GM23248 (cell line): ENCODE data around the gene TMEM82. TPM values are rescaled to one million over a fixed set of nuclear protein-coding genes. Genes with fewer than 3 reads are reported as not detected.

Experiments used
- DNase-seq: peaks from one replicate; pipeline ENCODE4 v3.0.0-alpha.2; 2015
- H2AFZ ChIP-seq: fragments of 200-600 bp; sonication (generic); 2 replicates; pipeline ENCODE4 v1.6.1; 2016; ENCODE audit warnings: antibody characterized with exemption
- H3F3A ChIP-seq: fragments of 200-600 bp; sonication (generic); 2 replicates; pipeline ENCODE4 v1.6.1; 2016; ENCODE audit warnings: mild to moderate bottlenecking, antibody characterized with exemption, mixed run types; ENCODE audit not compliant: insufficient read depth
- H3K27ac ChIP-seq: fragments of 200-600 bp; sonication (generic); 2 replicates; pipeline ENCODE4 v1.5.1; 2016; ENCODE audit warnings: mild to moderate bottlenecking
- H3K27me3 ChIP-seq: fragments of 200-600 bp; sonication (generic); replicated peaks from 2 replicates; pipeline ENCODE4 v1.6.1; 2016; ENCODE audit warnings: mild to moderate bottlenecking; ENCODE audit not compliant: insufficient read depth
- H3K36me3 ChIP-seq: fragments of 200-600 bp; sonication (generic); 2 replicates; pipeline ENCODE4 v1.6.1; 2016; ENCODE audit warnings: low read depth, mild to moderate bottlenecking
- H3K4me1 ChIP-seq: fragments of 200-600 bp; sonication (generic); 2 replicates; pipeline ENCODE4 v1.6.1; 2016; ENCODE audit warnings: mild to moderate bottlenecking; ENCODE audit not compliant: insufficient read depth
- H3K4me2 ChIP-seq: fragments of 200-600 bp; sonication (generic); one replicate; pipeline ENCODE4 v1.6.1; 2016; ENCODE audit warnings: mild to moderate bottlenecking; ENCODE audit not compliant: unreplicated experiment
- H3K4me3 ChIP-seq: fragments of 200-600 bp; sonication (generic); 2 replicates; pipeline ENCODE4 v1.5.1; 2016; ENCODE audit warnings: mild to moderate bottlenecking
- H3K79me2 ChIP-seq: fragments of 200-600 bp; sonication (generic); 2 replicates; pipeline ENCODE4 v1.6.1; 2016; ENCODE audit warnings: mild to moderate bottlenecking; ENCODE audit not compliant: insufficient read depth
- H3K9ac ChIP-seq: fragments of 200-600 bp; sonication (generic); 2 replicates; pipeline ENCODE4 v1.6.1; 2016; ENCODE audit warnings: mild to moderate bottlenecking
- H3K9me2 ChIP-seq: fragments of 200-600 bp; sonication (generic); 2 replicates; pipeline ENCODE4 v1.6.1; 2016; ENCODE audit warnings: mixed run types, mild to moderate bottlenecking, moderate library complexity; ENCODE audit not compliant: insufficient read depth
- H3K9me3 ChIP-seq: fragments of 200-600 bp; sonication (generic); one replicate; pipeline ENCODE4 v1.6.1; 2017; ENCODE audit warnings: low read depth
- H4K20me1 ChIP-seq: fragments of 200-600 bp; sonication (generic); 2 replicates; pipeline ENCODE4 v1.6.0; 2016; ENCODE audit not compliant: insufficient read depth
- EZH2 ChIP-seq: fragments of 200-600 bp; sonication (generic); IDR thresholded peaks from 2 replicates; pipeline ENCODE4 v1.6.1; 2018; ENCODE audit warnings: antibody characterized with exemption, mild to moderate bottlenecking; ENCODE audit not compliant: insufficient read depth, poor library complexity, severe bottlenecking
- EZH2phosphoT487 ChIP-seq: fragments of 200-600 bp; sonication (generic); IDR thresholded peaks from 2 replicates; pipeline ENCODE4 v1.6.1; 2018; ENCODE audit warnings: antibody characterized with exemption, moderate library complexity, mild to moderate bottlenecking, low read depth; ENCODE audit not compliant: insufficient read depth
- WGBS, 2 experiments: methylation state at CpG; one replicate each; pipeline ENCODE4 v1.1.6; 2015 to 2017; ENCODE audit warnings: low lambda C conversion rate in 2 of 2, low coverage in 1 of 2; ENCODE audit errors: missing lambda C conversion rate in 2 of 2; 5-methylcytosine and 5-hydroxymethylcytosine counted together
- in situ Hi-C: fragments of 300-500 bp; cut with MboI; formaldehyde crosslinking; loops from 2 replicates; pipeline ENCODE4 v1.15.0; 2020
- polyA plus RNA-seq: library from polyadenylated mRNA; unstranded; fragments of >200 nt; fragmentation: Nextera tagmentation; extraction: Ambion mirVana; gene quantifications from 2 replicates; pipeline ENCODE4 v1.2.1, GENCODE V29; 2016
- total RNA-seq: library from RNA; depleted of rRNA; stranded (reverse); fragments of >200 nt; shearing (Covaris generic); gene quantifications from 2 replicates; pipeline ENCODE4 v1.2.3, GENCODE V29; 2014

The TMEM82 gene
- total and polyA plus RNA-seq, 2 experiments from 2014 or later = not detected

DNA sequence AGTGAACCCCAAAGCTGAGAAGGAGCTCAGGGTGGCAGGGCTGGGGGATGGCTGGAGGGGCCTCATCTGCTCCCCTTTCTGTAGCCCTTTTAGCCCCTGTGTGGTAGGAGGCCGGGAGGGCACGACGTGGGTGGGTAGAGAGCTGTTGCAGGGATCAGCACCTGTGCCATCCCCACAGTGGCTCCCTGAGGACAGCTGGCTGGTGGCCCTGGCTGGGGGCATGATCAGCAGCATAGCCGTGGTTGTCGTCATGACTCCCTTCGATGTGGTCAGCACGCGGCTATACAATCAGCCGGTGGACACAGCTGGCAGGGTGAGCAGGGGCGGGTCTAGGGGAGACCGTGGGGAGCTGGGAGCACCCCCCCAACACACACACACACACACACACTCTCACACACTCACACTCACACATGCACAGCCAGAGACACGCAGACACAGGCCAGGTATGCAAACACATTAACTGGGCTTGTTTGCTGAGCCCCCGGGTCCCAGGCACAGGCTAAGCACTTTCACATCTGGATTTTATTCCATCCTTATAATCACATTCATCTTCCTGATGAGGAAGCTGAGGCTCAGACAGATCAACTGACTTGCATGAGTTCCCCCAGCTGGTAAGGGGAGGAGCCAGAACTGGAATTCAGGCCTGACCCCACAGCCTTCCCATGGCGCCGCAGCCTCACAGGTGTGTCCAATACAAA, 3.7 kb upstream of the TMEM82 start:
- WGBS, 2 experiments = 82% methylated on average over 10 to 15 of the region's 15 CpGs
- Histone ChIP-seq H3K27ac (no peak overlapping the region), H3K79me2 (no peaks in the 10 kb centered on the region), H4K20me1 (no peaks in the 10 kb centered on the region), H3K9me3 (no peaks in the 10 kb centered on the region), H3F3A (no peaks in the 10 kb centered on the region), H3K36me3 (no peaks in the 10 kb centered on the region), H2AFZ (no peak overlapping the region), H3K4me3 (no peak overlapping the region), H3K9ac (no peak overlapping the region), H3K27me3 (no peaks in the 10 kb centered on the region), H3K9me2 (no peaks in the 10 kb centered on the region), H3K4me1 (no peaks in the 10 kb centered on the region), H3K4me2 (no peak overlapping the region)
- in situ Hi-C loops = no loop called here
- no peak for DNase-seq
- TF ChIP-seq EZH2 (no peak), EZH2phosphoT487 (no peak)

DNA sequence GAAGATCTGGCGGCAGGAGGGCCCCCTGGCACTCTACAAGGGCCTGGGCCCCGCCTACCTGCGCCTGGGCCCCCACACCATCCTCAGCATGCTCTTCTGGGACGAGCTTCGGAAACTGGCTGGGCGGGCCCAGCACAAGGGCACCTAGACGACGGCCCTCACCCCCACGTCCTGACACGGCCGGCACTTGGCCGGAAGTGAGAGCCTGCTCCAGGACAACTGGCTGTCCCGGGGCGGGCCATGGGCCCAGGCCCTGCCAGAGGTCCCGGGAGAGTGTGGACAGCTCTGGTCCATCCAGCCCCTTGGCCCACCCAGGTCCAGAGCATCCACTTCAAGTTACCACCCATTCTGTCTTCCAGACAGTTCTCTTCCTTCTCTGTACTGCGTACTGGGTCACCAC, 3.0 kb upstream of the TMEM82 start:
- TF ChIP-seq EZH2phosphoT487 = no peak
- TF ChIP-seq EZH2 = no peak
- no peak overlapping the region for H3K4me3 ChIP-seq
- H3K4me2 ChIP-seq = no peak overlapping the region
- in situ Hi-C loops = no loop called here
- no peaks in the 10 kb centered on the region for H3K9me3 ChIP-seq
- H3K27ac ChIP-seq = no peak overlapping the region
- no peak for DNase-seq
- no peaks in the 10 kb centered on the region for H3K36me3 ChIP-seq
- H3K4me1 ChIP-seq = no peaks in the 10 kb centered on the region
- H3K9ac ChIP-seq = no peak overlapping the region
- H3K27me3 ChIP-seq = no peaks in the 10 kb centered on the region
- WGBS, 2 experiments = 83 to 85% methylated on average over 16 of the region's 16 CpGs
- H2AFZ ChIP-seq = no peak overlapping the region
- no peaks in the 10 kb centered on the region for H4K20me1 ChIP-seq
- no peaks in the 10 kb centered on the region for H3F3A ChIP-seq
- H3K9me2 ChIP-seq = no peaks in the 10 kb centered on the region
- H3K79me2 ChIP-seq = no peaks in the 10 kb centered on the region

- Histone ChIP-seq H2AFZ (no peak overlapping the region), H3K4me1 (no peaks in the 10 kb centered on the region), H3K4me3 (no peak overlapping the region), H3K9ac (no peak overlapping the region), H3K79me2 (no peaks in the 10 kb centered on the region), H3K9me3 (no peaks in the 10 kb centered on the region), H4K20me1 (no peaks in the 10 kb centered on the region), H3K9me2 (no peaks in the 10 kb centered on the region), H3K4me2 (no peak overlapping the region), H3F3A (no peaks in the 10 kb centered on the region), H3K36me3 (no peaks in the 10 kb centered on the region), H3K27me3 (no peaks in the 10 kb centered on the region), H3K27ac (no peak overlapping the region)
- DNase-seq = no peak
- in situ Hi-C loops = no loop called here
- TF ChIP-seq EZH2phosphoT487 = no peak
- no peak for TF ChIP-seq EZH2
- 91 to 94% methylated on average over 7 of the region's 7 CpGs for WGBS, 2 experiments
These were observed 2.6 kb upstream of the TMEM82 start for GRCh38 chr1:15739745-15740144.

GRCh38 chr1:15740924-15741850, 1.1 kb upstream of the TMEM82 start:
- Histone ChIP-seq H3K4me2 (no peak overlapping the region), H3F3A (no peaks in the 10 kb centered on the region), H3K27me3 (no peaks in the 10 kb centered on the region), H3K27ac (no peak overlapping the region), H3K9me2 (no peaks in the 10 kb centered on the region), H3K36me3 (no peaks in the 10 kb centered on the region), H3K4me1 (no peaks in the 10 kb centered on the region), H3K79me2 (no peaks in the 10 kb centered on the region), H2AFZ (no peak overlapping the region), H3K9me3 (no peaks in the 10 kb centered on the region), H3K9ac (no peak overlapping the region), H3K4me3 (no peak overlapping the region), H4K20me1 (no peaks in the 10 kb centered on the region)
- TF ChIP-seq EZH2 (no peak), EZH2phosphoT487 (no peak)
- in situ Hi-C loops = no loop called here
- peak; percentile 77 for DNase-seq
- WGBS, 2 experiments = 52 to 62% methylated on average over 25 to 27 of the region's 27 CpGs
